A172 (cell line): ENCODE data around the gene CEP20. TPM values are rescaled to one million over a fixed set of nuclear protein-coding genes. Genes with fewer than 3 reads are reported as not detected.
A peak's percentile ranks its signal among the peaks of the same experiment; 100 is the strongest.

ENCODE experiments used
- DNase-seq: peaks from one replicate; pipeline ENCODE4 v3.0.0-alpha.2; 2015; ENCODE audit warnings: low spot score
- total RNA-seq: library from RNA; depleted of rRNA; stranded (reverse); fragments of >200 nt; shearing (Covaris generic); gene quantifications from 2 replicates; pipeline ENCODE4 v1.2.3, GENCODE V29; 2014

The CEP20 gene
- total RNA-seq, 1 experiment from 2014 or later, result 138 TPM

DNA sequence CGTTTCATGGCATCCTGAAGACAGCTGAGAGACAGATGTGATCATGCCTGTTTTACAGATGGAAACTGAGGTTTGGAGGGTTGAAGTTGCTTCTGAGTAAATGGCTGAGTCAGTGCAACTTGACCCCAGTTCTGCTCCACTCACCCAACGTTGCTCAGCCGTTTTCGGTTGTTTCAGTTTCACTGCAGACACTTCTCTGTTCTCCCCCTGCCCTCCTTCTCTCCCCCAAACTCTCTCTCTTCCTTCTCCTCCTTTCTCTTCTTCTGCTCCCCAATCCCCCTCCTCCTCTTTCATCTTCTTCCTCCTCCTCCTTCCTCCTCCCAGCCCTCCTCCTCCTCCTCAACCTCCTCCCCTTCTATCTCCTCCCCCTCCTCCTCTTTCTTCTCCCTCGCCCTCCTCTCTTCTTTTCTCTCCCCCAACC is 9.4 kb upstream of the CEP20 start:
- DNase-seq, result no peak

DNA sequence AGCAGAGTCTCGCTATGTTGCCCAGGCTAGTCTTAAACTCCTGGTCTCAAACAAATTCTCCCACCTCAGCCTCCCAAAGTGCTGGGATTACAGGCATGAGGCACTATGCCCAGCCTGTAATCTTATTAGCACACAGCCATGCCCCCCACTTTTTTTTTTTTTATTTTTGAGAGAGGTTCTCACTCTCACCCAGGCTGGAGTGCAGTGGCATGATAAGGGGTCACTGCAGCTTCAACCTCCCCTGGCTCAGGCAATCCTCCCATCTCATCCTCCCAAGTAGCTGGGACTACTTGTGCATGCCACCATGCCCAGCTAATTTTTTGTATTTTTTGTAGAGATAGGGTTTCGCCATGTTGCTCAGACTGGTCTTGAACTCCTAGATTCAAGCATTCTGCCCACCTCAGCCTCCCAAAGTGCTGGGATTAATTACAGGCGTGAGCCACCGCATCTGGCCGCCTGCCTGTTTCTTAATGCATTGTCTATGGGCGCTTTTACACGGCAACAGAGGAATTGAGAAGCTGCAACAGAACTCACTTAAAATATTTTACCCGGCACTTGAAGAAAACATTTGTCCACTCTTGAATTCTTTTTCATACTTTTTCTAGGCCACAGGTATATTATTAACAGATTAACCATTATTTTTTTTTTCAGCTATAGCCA is 8.8 kb upstream of the CEP20 start:
- DNase-seq, result no peak

GRCh38 chr16:15894571-15895374 is 6.4 kb upstream of the CEP20 start:
- DNase-seq, result no peak

DNA sequence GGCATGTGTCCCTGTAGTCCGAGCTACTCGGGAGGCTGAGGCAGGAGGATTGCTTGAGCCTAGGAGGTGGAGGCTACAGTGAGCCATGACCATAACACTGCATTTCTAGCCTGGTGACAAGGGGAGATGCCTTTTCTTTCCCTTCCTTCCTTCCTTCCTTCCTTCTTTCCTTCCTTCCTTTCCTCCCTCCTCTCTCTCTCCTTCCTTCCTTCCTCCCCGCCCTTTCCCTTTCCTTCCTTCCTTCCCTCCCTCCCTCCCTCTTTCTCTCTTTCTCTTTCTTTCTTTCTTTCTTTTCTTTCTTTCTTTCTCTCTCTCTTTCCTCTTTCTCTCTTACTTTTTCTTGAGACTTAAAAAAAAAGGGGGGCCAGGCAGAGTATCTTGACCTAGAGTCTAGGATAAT is 3.1 kb upstream of the CEP20 start:
- no peak for DNase-seq

- DNase-seq, result no peak
Measured at GRCh38 chr16:15887283-15887682, 1.1 kb downstream of the CEP20 start.

DNA sequence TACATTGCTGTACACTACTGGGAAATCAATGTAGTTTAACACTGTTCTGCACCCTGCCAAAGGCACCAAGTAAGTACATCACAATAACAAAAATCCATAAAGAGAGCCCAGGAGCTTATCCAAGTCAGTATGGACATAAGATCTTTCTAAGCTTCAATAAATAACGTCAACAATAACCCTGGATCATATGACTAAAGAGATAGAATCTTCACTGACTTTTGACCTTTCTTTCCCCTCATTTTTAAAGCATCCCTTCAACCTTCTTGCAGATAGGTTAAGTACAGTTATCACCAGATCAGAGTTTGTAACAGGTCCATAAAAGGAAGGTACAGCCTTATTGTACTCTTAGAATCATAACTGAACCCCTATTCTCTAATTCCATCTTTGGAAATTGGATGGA is 2.3 kb downstream of the CEP20 start:
- DNase-seq, result no peak

DNA sequence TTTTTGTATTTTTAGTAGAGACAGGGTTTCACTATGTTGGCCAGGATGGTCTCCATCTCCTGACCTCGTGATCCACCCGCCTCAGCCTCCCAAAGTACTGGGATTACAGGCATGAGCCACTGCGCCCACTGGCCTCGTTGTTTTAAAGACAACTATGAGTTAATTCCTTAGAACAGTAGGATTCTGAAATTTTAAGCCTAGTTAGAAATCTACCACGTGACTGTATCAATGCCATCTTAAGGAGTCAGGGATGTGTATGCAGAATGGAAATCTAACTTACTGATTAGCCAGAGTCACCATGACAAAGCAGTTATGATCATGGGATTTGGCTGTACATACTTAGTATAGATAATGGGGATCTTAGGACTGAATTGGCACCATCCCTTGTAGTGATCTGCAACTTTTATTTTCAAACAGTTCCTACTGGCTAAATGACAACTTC is 2.8 kb downstream of the CEP20 start:
- DNase-seq, result no peak

DNA sequence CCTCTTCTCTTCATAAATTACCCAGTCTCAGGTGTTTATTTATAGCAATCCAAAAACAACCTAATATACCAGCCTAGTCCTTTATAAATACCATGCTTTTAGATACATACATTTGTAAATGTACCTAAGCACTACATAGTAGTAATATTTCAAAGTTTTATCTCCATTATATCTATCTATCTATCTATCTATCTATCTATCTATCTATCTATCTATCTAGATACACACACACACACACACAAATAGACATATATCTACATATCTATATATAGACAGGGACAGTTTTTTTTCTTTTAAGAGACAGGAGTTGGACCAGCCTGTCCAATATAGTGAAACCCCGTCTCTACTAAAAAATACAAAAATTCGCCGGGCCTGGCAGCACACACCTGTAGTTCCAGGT is 5.8 kb downstream of the CEP20 start:
- DNase-seq, result no peak

DNA sequence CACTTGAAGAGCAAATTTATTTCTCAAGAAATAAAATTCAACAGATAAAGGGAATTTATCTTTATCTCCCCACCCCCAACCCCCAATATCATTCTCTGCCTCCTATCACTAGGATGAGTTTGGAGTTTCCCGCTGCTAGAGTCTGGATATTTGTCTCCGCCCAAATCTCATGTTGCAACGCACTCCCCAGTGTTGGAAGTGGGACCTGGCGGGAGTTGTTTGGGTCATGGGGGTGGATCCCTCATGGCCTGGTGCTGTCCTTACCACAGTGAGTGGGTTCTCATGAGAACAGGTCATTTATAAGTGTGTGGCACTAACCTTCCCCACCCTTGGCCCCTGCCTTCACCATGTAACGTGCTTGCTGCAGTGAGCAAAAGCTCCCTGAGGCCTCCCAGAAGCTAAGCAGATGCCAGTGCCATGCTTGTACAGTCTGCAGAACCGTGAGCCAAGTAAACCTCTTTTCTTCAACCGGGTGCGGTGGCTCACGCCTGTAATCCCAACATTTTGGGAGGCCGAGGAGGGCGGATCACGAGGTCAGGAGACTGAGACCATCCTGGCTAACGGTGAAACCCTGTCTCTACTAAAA is 6.5 kb downstream of the CEP20 start:
- no peak for DNase-seq

DNA sequence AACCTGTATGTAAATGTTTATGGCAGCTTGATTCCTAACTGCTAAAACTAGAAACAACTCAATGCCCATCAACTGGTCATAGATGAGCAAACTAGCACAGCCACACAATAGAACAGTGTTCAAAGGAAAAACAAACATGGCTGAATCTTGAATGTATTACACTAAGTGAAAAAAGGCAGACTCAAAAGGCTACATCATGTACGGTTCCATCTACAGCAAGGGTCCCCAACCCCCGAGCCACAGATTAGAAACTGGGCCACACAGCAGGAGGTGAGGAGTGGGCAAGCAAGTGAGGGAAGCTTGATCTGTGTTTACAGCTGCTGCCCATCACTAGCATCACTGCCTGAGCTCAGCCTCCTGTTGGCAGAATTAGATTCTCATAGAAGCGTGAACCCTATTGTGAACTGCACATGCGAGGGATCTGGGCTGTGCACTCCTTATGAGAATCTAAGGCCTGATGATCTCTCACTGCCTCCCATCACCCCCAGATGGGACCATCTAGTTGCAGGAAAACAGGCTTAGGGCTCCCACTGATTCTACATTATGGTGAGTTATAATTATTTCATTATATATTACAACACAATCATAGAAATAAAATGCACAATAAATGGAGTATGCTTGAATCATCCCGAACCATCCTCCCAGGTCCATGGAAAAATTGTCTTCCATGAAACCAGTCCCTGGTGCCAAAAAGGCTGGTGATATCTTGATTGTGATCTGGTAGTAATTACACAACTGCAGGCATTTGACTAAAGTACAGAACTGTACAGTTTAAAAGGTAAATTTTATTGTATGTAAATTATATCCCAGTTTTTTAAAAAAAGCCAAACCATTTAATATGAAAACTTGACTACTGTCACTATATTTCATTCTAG is 7.7 kb downstream of the CEP20 start:
- no peak for DNase-seq

- peak; percentile 61 for DNase-seq
Measured at GRCh38 chr16:15879255-15879811, 9.1 kb downstream of the CEP20 start.

DNA sequence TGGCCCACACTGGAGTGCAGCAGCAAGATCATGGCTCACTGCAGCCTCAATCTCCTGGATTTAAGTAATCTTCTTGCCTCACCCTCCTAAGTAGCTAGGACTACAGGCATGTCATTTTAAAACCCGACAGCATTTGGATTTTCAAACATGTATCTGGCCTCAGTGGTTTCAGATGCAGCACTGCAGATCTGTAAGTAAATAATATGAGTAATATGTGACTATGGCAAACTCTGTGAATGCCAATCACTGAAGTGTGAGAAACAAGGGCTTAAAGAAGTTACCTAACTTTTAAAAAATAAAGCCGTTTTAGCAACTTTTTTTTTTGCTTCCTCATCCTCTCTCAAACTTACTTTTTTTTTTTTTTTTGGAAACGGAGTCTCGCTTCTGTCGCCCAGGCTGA is 11.9 kb downstream of the CEP20 start:
- no peak for DNase-seq

DNA sequence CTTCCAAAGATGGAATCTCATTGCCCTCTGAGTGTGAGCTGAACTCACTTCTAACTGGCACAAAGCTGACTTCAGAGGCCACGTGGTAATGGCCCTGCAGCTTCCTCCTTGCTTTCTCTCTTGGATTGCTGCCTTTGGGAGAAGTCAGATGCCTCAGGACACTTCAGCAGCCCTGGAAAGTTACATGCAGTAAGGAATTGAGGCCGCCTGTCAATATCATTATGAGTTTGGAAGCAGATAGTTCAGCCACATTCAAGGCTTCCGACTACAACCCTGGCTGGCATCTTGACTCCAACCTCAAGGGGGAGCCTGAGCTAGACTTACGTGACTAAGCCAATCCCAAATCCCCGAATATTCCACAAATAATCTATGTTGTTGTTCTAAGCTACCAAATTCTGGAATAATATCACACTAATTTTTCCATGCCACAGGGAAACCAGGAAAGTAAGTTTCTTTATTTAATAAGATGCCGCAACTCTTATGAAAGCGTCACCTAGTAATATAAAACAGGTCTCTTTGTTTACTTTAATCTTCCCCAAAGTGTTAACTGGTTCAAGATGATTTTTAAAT is 13.6 kb downstream of the CEP20 start:
- peak; percentile 63 for DNase-seq

GRCh38 chr16:15873737-15874136 is 14.7 kb downstream of the CEP20 start:
- no peak for DNase-seq

DNA sequence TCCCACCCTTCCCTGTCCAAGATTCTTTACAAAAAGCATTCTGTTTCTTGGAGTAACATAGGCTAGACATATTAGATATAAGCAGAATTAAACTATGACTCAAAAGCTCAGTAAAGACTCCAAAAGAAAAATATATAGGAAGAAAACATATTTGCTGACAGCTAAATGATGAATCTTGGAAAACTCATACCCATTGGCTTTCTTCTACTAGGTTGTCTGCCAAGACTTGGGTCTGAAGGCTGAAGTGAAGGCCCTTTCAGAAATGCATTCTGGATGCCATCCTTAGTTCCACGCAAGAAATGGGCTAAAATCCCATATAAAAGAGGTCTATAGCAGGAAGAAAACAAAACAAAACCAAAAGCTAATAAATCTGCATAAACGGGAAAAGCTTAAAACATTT is 15.1 kb downstream of the CEP20 start:
- DNase-seq, result no peak

GRCh38 chr16:15870011-15870410 is 18.4 kb downstream of the CEP20 start:
- DNase-seq, result no peak

- DNase-seq, result no peak
Measured at GRCh38 chr16:15866451-15866850, 22.0 kb downstream of the CEP20 start.

GRCh38 chr16:15865742-15866141 is 22.7 kb downstream of the CEP20 start:
- no peak for DNase-seq

- DNase-seq, result no peak
Measured at GRCh38 chr16:15864939-15865338, 23.5 kb downstream of the CEP20 start.

DNA sequence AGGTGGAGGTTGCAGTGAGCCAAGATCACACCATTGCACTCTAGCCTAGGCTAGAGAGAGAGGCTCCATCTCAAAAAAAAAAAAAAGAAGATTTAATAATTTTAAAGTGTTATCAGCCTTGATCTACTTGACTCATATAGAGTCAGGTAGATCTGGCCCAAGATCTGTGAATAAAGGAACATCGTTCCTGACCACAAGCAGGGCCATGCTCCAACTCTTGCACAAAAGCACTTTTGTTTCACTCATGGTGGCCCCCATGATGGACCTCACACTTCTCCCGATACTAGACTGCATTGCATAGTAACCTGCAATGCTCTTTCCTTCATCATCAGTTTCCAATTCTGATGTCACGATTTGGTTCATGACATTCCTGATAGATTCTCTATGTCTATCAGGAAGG is 26.4 kb downstream of the CEP20 start:
- DNase-seq, result no peak

- no peak for DNase-seq
Measured at GRCh38 chr16:15858921-15859668, 29.3 kb downstream of the CEP20 start.
